ENCODE data around the gene PPIL1.

Gene PPIL1

GRCh38 chr6:36809156-36809555 lies 65.4 kb downstream of the PPIL1 start:
- peaks cover 0 to 7% (median 3%) of the 10 kb centered on the region in 5 donors for H3K27me3 ChIP-seq (ENCODE audit: control insufficient read depth in 5 of 5, insufficient read depth in 4 of 5, low read length in 5 of 5)
- H3K36me3 ChIP-seq (ENCODE audit: control insufficient read depth in 5 of 5, insufficient read depth in 5 of 5, low read length in 5 of 5) = no peaks in the 10 kb centered on the region
- no peak overlapping the region for H3K9ac ChIP-seq (ENCODE audit: low read length in 5 of 5)
- H3K27ac ChIP-seq (ENCODE audit: low read depth, low read length) = no peak overlapping the region
- H3K4me3 ChIP-seq (ENCODE audit: low read depth in 1 of 5, low read length in 5 of 5) = no peak overlapping the region
- H3K9me3 ChIP-seq (ENCODE audit: control insufficient read depth in 5 of 5, low read length in 5 of 5) = no peaks in the 10 kb centered on the region
- H3K4me1 ChIP-seq (ENCODE audit: control insufficient read depth in 5 of 5, insufficient read depth in 5 of 5, low read length in 5 of 5) = peaks cover 0 to 30% (median 0%) of the 10 kb centered on the region in 5 donors

- Histone ChIP-seq H3K4me1 (ENCODE audit: control insufficient read depth in 5 of 5, insufficient read depth in 5 of 5, low read length in 5 of 5) (peaks cover 0 to 30% (median 0%) of the 10 kb centered on the region in 5 donors), H3K4me3 (ENCODE audit: low read depth in 1 of 5, low read length in 5 of 5) (no peak overlapping the region), H3K27me3 (ENCODE audit: control insufficient read depth in 5 of 5, insufficient read depth in 4 of 5, low read length in 5 of 5) (peaks cover 0 to 7% (median 3%) of the 10 kb centered on the region in 5 donors), H3K9ac (ENCODE audit: low read length in 5 of 5) (no peak overlapping the region), H3K27ac (ENCODE audit: low read depth, low read length) (no peak overlapping the region), H3K36me3 (ENCODE audit: control insufficient read depth in 5 of 5, insufficient read depth in 5 of 5, low read length in 5 of 5) (no peaks in the 10 kb centered on the region), H3K9me3 (ENCODE audit: control insufficient read depth in 5 of 5, low read length in 5 of 5) (no peaks in the 10 kb centered on the region)
Measured at GRCh38 chr6:36808634-36809033, 66.0 kb downstream of the PPIL1 start.

- Histone ChIP-seq H3K4me3 (ENCODE audit: low read depth in 1 of 5, low read length in 5 of 5) (no peak overlapping the region), H3K4me1 (ENCODE audit: control insufficient read depth in 5 of 5, insufficient read depth in 5 of 5, low read length in 5 of 5) (peaks cover 0 to 26% (median 0%) of the 10 kb centered on the region in 5 donors), H3K9ac (ENCODE audit: low read length in 5 of 5) (no peak overlapping the region), H3K27ac (ENCODE audit: low read depth, low read length) (no peak overlapping the region), H3K36me3 (ENCODE audit: control insufficient read depth in 5 of 5, insufficient read depth in 5 of 5, low read length in 5 of 5) (no peaks in the 10 kb centered on the region), H3K27me3 (ENCODE audit: control insufficient read depth in 5 of 5, insufficient read depth in 4 of 5, low read length in 5 of 5) (peaks cover 0 to 7% (median 3%) of the 10 kb centered on the region in 5 donors), H3K9me3 (ENCODE audit: control insufficient read depth in 5 of 5, low read length in 5 of 5) (no peaks in the 10 kb centered on the region)
Measured at GRCh38 chr6:36807750-36808149, 66.9 kb downstream of the PPIL1 start.

- no peak overlapping the region for H3K9ac ChIP-seq (ENCODE audit: low read length in 5 of 5)
- no peaks in the 10 kb centered on the region for H3K36me3 ChIP-seq (ENCODE audit: control insufficient read depth in 5 of 5, insufficient read depth in 5 of 5, low read length in 5 of 5)
- H3K4me1 ChIP-seq (ENCODE audit: control insufficient read depth in 5 of 5, insufficient read depth in 5 of 5, low read length in 5 of 5) = peaks cover 0 to 21% (median 0%) of the 10 kb centered on the region in 5 donors
- peaks cover 0 to 7% (median 3%) of the 10 kb centered on the region in 5 donors for H3K27me3 ChIP-seq (ENCODE audit: control insufficient read depth in 5 of 5, insufficient read depth in 4 of 5, low read length in 5 of 5)
- no peak overlapping the region for H3K27ac ChIP-seq (ENCODE audit: low read depth, low read length)
- H3K9me3 ChIP-seq (ENCODE audit: control insufficient read depth in 5 of 5, low read length in 5 of 5) = no peaks in the 10 kb centered on the region
- no peak overlapping the region for H3K4me3 ChIP-seq (ENCODE audit: low read depth in 1 of 5, low read length in 5 of 5)
Measured at GRCh38 chr6:36807143-36807542, 67.5 kb downstream of the PPIL1 start.

GRCh38 chr6:36805917-36806316 lies 68.7 kb downstream of the PPIL1 start:
- no peaks in the 10 kb centered on the region for H3K9me3 ChIP-seq (ENCODE audit: control insufficient read depth in 5 of 5, low read length in 5 of 5)
- peaks cover 0 to 14% (median 0%) of the 10 kb centered on the region in 5 donors for H3K4me1 ChIP-seq (ENCODE audit: control insufficient read depth in 5 of 5, insufficient read depth in 5 of 5, low read length in 5 of 5)
- no peaks in the 10 kb centered on the region for H3K36me3 ChIP-seq (ENCODE audit: control insufficient read depth in 5 of 5, insufficient read depth in 5 of 5, low read length in 5 of 5)
- H3K9ac ChIP-seq (ENCODE audit: low read length in 5 of 5) = no peak overlapping the region
- no peak overlapping the region for H3K4me3 ChIP-seq (ENCODE audit: low read depth in 1 of 5, low read length in 5 of 5)
- no peak overlapping the region for H3K27ac ChIP-seq (ENCODE audit: low read depth, low read length)
- H3K27me3 ChIP-seq (ENCODE audit: control insufficient read depth in 5 of 5, insufficient read depth in 4 of 5, low read length in 5 of 5) = peaks cover 0 to 7% (median 3%) of the 10 kb centered on the region in 5 donors

- H3K4me3 ChIP-seq (ENCODE audit: low read depth in 1 of 5, low read length in 5 of 5) = no peak overlapping the region
- H3K27ac ChIP-seq (ENCODE audit: low read depth, low read length) = no peak overlapping the region
- H3K27me3 ChIP-seq (ENCODE audit: control insufficient read depth in 5 of 5, insufficient read depth in 4 of 5, low read length in 5 of 5) = peaks cover 0 to 7% (median 3%) of the 10 kb centered on the region in 5 donors
- H3K9ac ChIP-seq (ENCODE audit: low read length in 5 of 5) = no peak overlapping the region
- H3K4me1 ChIP-seq (ENCODE audit: control insufficient read depth in 5 of 5, insufficient read depth in 5 of 5, low read length in 5 of 5) = peaks cover 0 to 7% (median 0%) of the 10 kb centered on the region in 5 donors
- no peaks in the 10 kb centered on the region for H3K36me3 ChIP-seq (ENCODE audit: control insufficient read depth in 5 of 5, insufficient read depth in 5 of 5, low read length in 5 of 5)
- no peaks in the 10 kb centered on the region for H3K9me3 ChIP-seq (ENCODE audit: control insufficient read depth in 5 of 5, low read length in 5 of 5)
Measured at GRCh38 chr6:36805096-36805797, 69.4 kb downstream of the PPIL1 start.
